Measurements from ENCODE around the gene RPS10. TPM values are rescaled to one million over a fixed set of nuclear protein-coding genes. Genes with fewer than 3 reads are reported as not detected.

RPS10 gene
- total RNA-seq, 2 experiments from 2014 or later, result 1,124 to 1,323 TPM

- CTCF ChIA-PET, result no interaction called here
- no peak for ATAC-seq
- Mint-ChIP-seq H3K4me3 (no peak overlapping the region), H3K27me3 (no peaks in the 10 kb centered on the region), H3K36me3 (peaks cover 7% of the 10 kb centered on the region), H3K4me1 (peaks cover 2% of the 10 kb centered on the region), H3K9me3 (ENCODE audit: low read depth) (no peaks in the 10 kb centered on the region), H3K27ac (no peak overlapping the region)
- no peak for DNase-seq
Observed at GRCh38 chr6:34370361-34370760, 55.5 kb downstream of the RPS10 start.

GRCh38 chr6:34369385-34369784 is 56.5 kb downstream of the RPS10 start:
- Mint-ChIP-seq H3K4me3 (no peak overlapping the region), H3K4me1 (peaks cover 2% of the 10 kb centered on the region), H3K27ac (no peak overlapping the region), H3K36me3 (peaks cover 7% of the 10 kb centered on the region), H3K27me3 (no peaks in the 10 kb centered on the region), H3K9me3 (ENCODE audit: low read depth) (no peaks in the 10 kb centered on the region)
- ATAC-seq (no peak), DNase-seq (no peak)
- CTCF ChIA-PET, result interaction anchor here (1.3 to 1.6 kb wide), 2 partner anchors 26 to 224 kb away, joined by 3 to 4 read pairs; no protein-coding TSS in a partner anchor

Other genes with a start within 250 kb of the RPS10 start
- 100 to 1,000 TPM; 214 to 312 TPM for gene HMGA1, start 189.2 kb downstream of the RPS10 start, total RNA-seq
- gene SMIM29, start 177.1 kb downstream of the RPS10 start, total RNA-seq, result 10 to 100 TPM; 34.0 to 41.4 TPM
- gene NUDT3, start 33.4 kb downstream of the RPS10 start, total RNA-seq, result 10 to 100 TPM in 1 of 2 experiments, 1 to 10 TPM in 1; 8.6 to 13.4 TPM
- gene PACSIN1, start 40.0 kb upstream of the RPS10 start, total RNA-seq, result 1 to 10 TPM in 1 of 2 experiments, under 1 TPM in 1; 0.59 to 2.2 TPM
- under 1 TPM in 1 of 2 experiments, not detected in 1; 0.12 TPM for gene SPDEF, start 130.3 kb upstream of the RPS10 start, total RNA-seq

Measured in activated CD8-positive, alpha-beta memory T cell treated with anti-CD3 and anti-CD28 coated beads, Interleukin-2, amount 10 ng/mL, durations not matched to agents 7 days and 5 days (primary cell).